Keratinocyte (primary cell): ENCODE data around the gene ITGB6. TPM values are rescaled to one million over a fixed set of nuclear protein-coding genes. Genes with fewer than 3 reads are reported as not detected.

Experiments used
- DNase-seq: peaks from one replicate; pipeline ENCODE4 v3.0.0-alpha.2; 2011; ENCODE audit warnings: low read depth, missing footprints, low spot score
- FAIRE-seq: peaks from 2 replicates; lab custom pipeline; 2011; peaks lifted over from hg19 to GRCh38; lab: Jason Lieb, UNC
- H2AFZ ChIP-seq: 2 replicates; pipeline ENCODE4 v1.6.0; 2012; ENCODE audit warnings: low read length, control low read depth, inconsistent platforms; ENCODE audit not compliant: control insufficient read depth
- H3K27ac ChIP-seq: 2 replicates; pipeline ENCODE4 v1.5.1; 2011; ENCODE audit warnings: low read length; ENCODE audit not compliant: control insufficient read depth, insufficient read depth
- H3K27me3 ChIP-seq: 3 replicates; pipeline ENCODE4 v1.6.0; 2011; ENCODE audit warnings: low read length; ENCODE audit not compliant: control insufficient read depth, insufficient read depth; ENCODE audit errors: extremely low read depth
- H3K36me3 ChIP-seq, 2 experiments: 2 replicates in 1 of 2; 3 replicates in 1 of 2; pipeline ENCODE4 v1.5.1; 2011; ENCODE audit warnings: low read length in 2 of 2, mild to moderate bottlenecking in 1 of 2; ENCODE audit not compliant: control insufficient read depth in 2 of 2, insufficient read depth in 2 of 2; ENCODE audit errors: extremely low read depth in 1 of 2
- H3K4me1 ChIP-seq: 3 replicates; pipeline ENCODE4 v1.5.1; 2011; ENCODE audit warnings: low read length; ENCODE audit not compliant: control insufficient read depth, insufficient read depth; ENCODE audit errors: extremely low read depth
- H3K4me2 ChIP-seq: 3 replicates; pipeline ENCODE4 v1.6.0; 2011; ENCODE audit warnings: low read depth, low read length; ENCODE audit not compliant: control insufficient read depth, insufficient read depth; ENCODE audit errors: extremely low read depth
- H3K4me3 ChIP-seq, 3 experiments: fragments of 200-600 bp in 1 of 3; sonication (generic) in 1 of 3; 2 replicates in 2 of 3; 3 replicates in 1 of 3; pipeline ENCODE4 v1.5.1; 2011 to 2016; ENCODE audit warnings: low read length in 3 of 3, mild to moderate bottlenecking in 3 of 3, control low read depth in 2 of 3, inconsistent platforms in 1 of 3, low read depth in 1 of 3, mixed read lengths in 1 of 3, mixed run types in 1 of 3, moderate library complexity in 1 of 3; ENCODE audit not compliant: control insufficient read depth in 2 of 3, insufficient read depth in 2 of 3; ENCODE audit errors: extremely low read depth in 1 of 3
- H3K79me2 ChIP-seq: 2 replicates; pipeline ENCODE4 v1.6.0; 2012; ENCODE audit warnings: low read length; ENCODE audit not compliant: control insufficient read depth, insufficient read depth
- H3K9ac ChIP-seq: 3 replicates; pipeline ENCODE4 v1.6.0; 2011; ENCODE audit warnings: low read length; ENCODE audit not compliant: control insufficient read depth, insufficient read depth; ENCODE audit errors: extremely low read depth
- H3K9me1 ChIP-seq: 3 replicates; pipeline ENCODE4 v1.6.0; 2011; ENCODE audit warnings: low read length; ENCODE audit not compliant: control insufficient read depth, insufficient read depth; ENCODE audit errors: extremely low read depth
- H3K9me3 ChIP-seq: 2 replicates; pipeline ENCODE4 v1.5.1; 2012; ENCODE audit warnings: low read depth, low read length; ENCODE audit not compliant: control insufficient read depth
- H4K20me1 ChIP-seq: 3 replicates; pipeline ENCODE4 v1.6.0; 2011; ENCODE audit warnings: low read length; ENCODE audit not compliant: control insufficient read depth, insufficient read depth; ENCODE audit errors: extremely low read depth
- CTCF ChIP-seq, 3 experiments: IDR thresholded peaks in 1 of 3; conservative IDR thresholded peaks in 1 of 3; optimal IDR thresholded peaks in 1 of 3; 2 replicates in 2 of 3; 3 replicates in 1 of 3; pipeline versions ENCODE3 to v1.5.1; 2011; ENCODE audit warnings: low read length in 3 of 3, mild to moderate bottlenecking in 3 of 3, moderate library complexity in 2 of 3, control low read depth in 1 of 3, inconsistent platforms in 1 of 3; ENCODE audit not compliant: insufficient read depth in 2 of 3; ENCODE audit errors: extremely low read depth in 1 of 3
- EZH2 ChIP-seq: IDR thresholded peaks from one replicate; pipeline ENCODE4 v1.6.1; 2012; ENCODE audit warnings: inconsistent platforms, mild to moderate bottlenecking, low read length, moderate library complexity
- dilution Hi-C: fragments of 300-500 bp; cut with MboI; formaldehyde crosslinking; loops from one replicate; pipeline ENCODE4 v1.7.0; 2020; ENCODE audit warnings: low sequenced_read_pairs; ENCODE audit not compliant: extremely low pct_ligation_motif_present
- polyA plus RNA-seq, 5 experiments: library from polyadenylated mRNA; depleted of rRNA in 3 of 5; stranded (reverse) in 3 of 5; stranded (forward) in 1 of 5; unstranded in 1 of 5; fragments of >200 nt; gene quantifications; 1 replicate in 1 of 5; 2 replicates in 3 of 5; 3 replicates in 1 of 5; pipeline versions ENCODE4 v1.2.1 to v1.2.3, GENCODE V29; 2011 to 2012; ENCODE audit warnings: missing spikeins in 2 of 5, low read depth in 1 of 5, low replicate concordance in 1 of 5

ITGB6 gene
- polyA plus RNA-seq, 1 donor (not counting 4 experiments of a cell fraction or from before 2014, with no cell fraction given) = 183 TPM

GRCh38 chr2:160201849-160202539 lies 1.9 kb upstream of the ITGB6 start:
- Histone ChIP-seq H3K36me3 (peaks cover 0 to 4% of the 10 kb centered on the region in 2 experiments), H3K4me1 (peaks cover 46% of the 10 kb centered on the region), H2AFZ (no peak overlapping the region), H3K9ac (no peak overlapping the region), H3K9me3 (peaks cover 3% of the 10 kb centered on the region), H3K79me2 (peaks cover 32% of the 10 kb centered on the region), H3K27ac (no peak overlapping the region), H3K4me3 (no peak overlapping the region), H3K9me1 (no peaks in the 10 kb centered on the region), H3K4me2 (no peak overlapping the region), H3K27me3 (no peaks in the 10 kb centered on the region), H4K20me1 (no peaks in the 10 kb centered on the region)
- no peak for FAIRE-seq
- no peak for DNase-seq
- no peak for TF ChIP-seq EZH2
- TF ChIP-seq CTCF (optimal IDR thresholded peaks at IDR 0.05 in 1 of 3, IDR thresholded peaks at IDR 0.05 in 1 of 3, conservative IDR thresholded peaks at IDR 0.05 in 1 of 3; ENCODE audit: extremely low read depth in 1 of 3, insufficient read depth in 2 of 3, low read length in 3 of 3) = no peak
- dilution Hi-C loops = no loop called here

- no peak for FAIRE-seq
- DNase-seq = no peak
- Histone ChIP-seq H3K4me2 (no peak overlapping the region), H3K4me3 (no peak overlapping the region), H3K9me1 (no peaks in the 10 kb centered on the region), H3K79me2 (peaks cover 42% of the 10 kb centered on the region), H3K9ac (no peak overlapping the region), H3K27ac (no peak overlapping the region), H3K4me1 (peaks cover 40% of the 10 kb centered on the region), H2AFZ (no peak overlapping the region), H3K9me3 (no peaks in the 10 kb centered on the region), H3K27me3 (no peaks in the 10 kb centered on the region), H4K20me1 (no peaks in the 10 kb centered on the region), H3K36me3 (peaks cover 3 to 7% of the 10 kb centered on the region in 2 experiments)
- TF ChIP-seq EZH2 = no peak
- TF ChIP-seq CTCF (optimal IDR thresholded peaks at IDR 0.05 in 1 of 3, IDR thresholded peaks at IDR 0.05 in 1 of 3, conservative IDR thresholded peaks at IDR 0.05 in 1 of 3; ENCODE audit: extremely low read depth in 1 of 3, insufficient read depth in 2 of 3, low read length in 3 of 3) = no peak
- dilution Hi-C loops = no loop called here
These were observed 849 bp upstream of the ITGB6 start for GRCh38 chr2:160200921-160201320.
